GM18502 (cell line): ENCODE results near the gene COL1A1.

Experiments used
- ATAC-seq: cut with Tn5 transposase; IDR thresholded peaks from one replicate; pipeline ENCODE4 v1.9.1; 2021; ENCODE audit warnings: mild to moderate bottlenecking; ENCODE audit not compliant: unreplicated experiment, poor library complexity

COL1A1 gene

GRCh38 chr17:50214976-50215760 lies 13.7 kb upstream of the COL1A1 start:
- ATAC-seq, result no peak

GRCh38 chr17:50213026-50214022 lies 11.9 kb upstream of the COL1A1 start:
- ATAC-seq, result peak; percentile 88

- no peak for ATAC-seq
Observed at GRCh38 chr17:50212121-50212843, 10.9 kb upstream of the COL1A1 start.

GRCh38 chr17:50211249-50212120 lies 10.1 kb upstream of the COL1A1 start:
- no peak for ATAC-seq

- ATAC-seq, result no peak
Observed at GRCh38 chr17:50210240-50211225, 9.1 kb upstream of the COL1A1 start.

GRCh38 chr17:50209472-50210239 lies 8.2 kb upstream of the COL1A1 start:
- no peak for ATAC-seq

GRCh38 chr17:50209133-50209471 lies 7.7 kb upstream of the COL1A1 start:
- ATAC-seq, result no peak

- ATAC-seq, result no peak
Observed at GRCh38 chr17:50208611-50209061, 7.2 kb upstream of the COL1A1 start.

- no peak for ATAC-seq
Observed at GRCh38 chr17:50207792-50208567, 6.5 kb upstream of the COL1A1 start.

GRCh38 chr17:50207315-50207714 lies 5.9 kb upstream of the COL1A1 start:
- no peak for ATAC-seq

- no peak for ATAC-seq
Observed at GRCh38 chr17:50206604-50207293, 5.3 kb upstream of the COL1A1 start.

- ATAC-seq, result no peak
Observed at GRCh38 chr17:50205963-50206505, 4.6 kb upstream of the COL1A1 start.

GRCh38 chr17:50205111-50205962 lies 3.9 kb upstream of the COL1A1 start:
- ATAC-seq, result no peak

GRCh38 chr17:50204431-50204830 lies 3.0 kb upstream of the COL1A1 start:
- no peak for ATAC-seq

- no peak for ATAC-seq
Observed at GRCh38 chr17:50203604-50204345, 2.3 kb upstream of the COL1A1 start.
